GM10266 (cell line): ENCODE measurements around the gene MICAL2.

ENCODE experiments used
- DNase-seq: peaks from one replicate; pipeline ENCODE4 v3.0.0; 2012; ENCODE audit errors: extremely low spot score
- CTCF ChIP-seq: IDR thresholded peaks from 2 replicates; pipeline ENCODE4 v1.5.1; 2012; ENCODE audit warnings: mild to moderate bottlenecking, low read depth; ENCODE audit not compliant: control insufficient read depth, insufficient read depth; ENCODE audit errors: missing control alignments

MICAL2 gene

GRCh38 chr11:12249590-12250260, 139.3 kb downstream of the MICAL2 start:
- no peak for TF ChIP-seq CTCF
- no peak for DNase-seq

GRCh38 chr11:12251666-12252560, 141.5 kb downstream of the MICAL2 start:
- no peak for TF ChIP-seq CTCF
- DNase-seq: no peak

- DNase-seq: no peak
- TF ChIP-seq CTCF: no peak
These were observed 143.5 kb downstream of the MICAL2 start for GRCh38 chr11:12253843-12254281.

- no peak for DNase-seq
- TF ChIP-seq CTCF: no peak
These were observed 148.1 kb downstream of the MICAL2 start for GRCh38 chr11:12258451-12258850.

- TF ChIP-seq CTCF: no peak
- no peak for DNase-seq
These were observed 149.6 kb downstream of the MICAL2 start for GRCh38 chr11:12259956-12260355.

- no peak for TF ChIP-seq CTCF
- no peak for DNase-seq
These were observed 150.5 kb downstream of the MICAL2 start for GRCh38 chr11:12260731-12261521.
